RWPE2 (cell line): ENCODE results near the gene IKZF5.
A peak's percentile ranks its signal among the peaks of the same experiment; 100 is the strongest.

Source experiments
- ATAC-seq: fragments of 200-7000 bp; cut with Tn5 transposase; 3 replicates; pipeline ENCODE4 v1.9.1; 2021; ENCODE audit warnings: low read depth
- DNase-seq: peaks from one replicate; pipeline ENCODE4 v3.0.0-alpha.2; 2020; ENCODE audit warnings: low spot score
- H3K27ac ChIP-seq: fragments of 450-650 bp; 2 replicates; pipeline ENCODE4 v1.5.1; 2017; ENCODE audit warnings: mild to moderate bottlenecking; ENCODE audit not compliant: poor library complexity, severe bottlenecking
- H3K27me3 ChIP-seq: fragments of 250-450 bp; sonication (Bioruptor Pico); 2 replicates; pipeline ENCODE4 v1.5.1; 2021; ENCODE audit warnings: mild to moderate bottlenecking, moderate library complexity; ENCODE audit not compliant: insufficient read depth, poor library complexity, severe bottlenecking
- H3K36me3 ChIP-seq: fragments of 250-450 bp; sonication (Bioruptor Pico); 2 replicates; pipeline ENCODE4 v1.5.1; 2020; ENCODE audit warnings: low read depth, mild to moderate bottlenecking, moderate library complexity
- H3K4me1 ChIP-seq: fragments of 250-450 bp; sonication (Bioruptor Pico); 2 replicates; pipeline ENCODE4 v1.5.1; 2021; ENCODE audit warnings: mild to moderate bottlenecking, moderate library complexity; ENCODE audit not compliant: insufficient read depth, poor library complexity, severe bottlenecking
- H3K4me3 ChIP-seq: fragments of 250-450 bp; sonication (Bioruptor Pico); 2 replicates; pipeline ENCODE4 v1.5.1; 2021; ENCODE audit warnings: mild to moderate bottlenecking, moderate library complexity; ENCODE audit not compliant: severe bottlenecking
- H3K9me3 ChIP-seq: fragments of 250-450 bp; sonication (Bioruptor Pico); 2 replicates; pipeline ENCODE4 v1.5.1; 2021; ENCODE audit warnings: mild to moderate bottlenecking, moderate library complexity; ENCODE audit not compliant: severe bottlenecking
- CTCF ChIP-seq: fragments of 450-650 bp; IDR thresholded peaks from one replicate; pipeline ENCODE4 v1.5.1; 2017; ENCODE audit warnings: mild to moderate bottlenecking, moderate library complexity; ENCODE audit not compliant: poor library complexity, severe bottlenecking

Gene IKZF5

GRCh38 chr10:123011987-123012386 is 3.4 kb upstream of the IKZF5 start:
- no peak overlapping the region for H3K27ac ChIP-seq
- TF ChIP-seq CTCF: no peak
- peaks cover 2% of the 10 kb centered on the region for H3K4me1 ChIP-seq
- ATAC-seq: no peak
- no peak overlapping the region for H3K4me3 ChIP-seq
- no peaks in the 10 kb centered on the region for H3K9me3 ChIP-seq
- no peak for DNase-seq
- H3K27me3 ChIP-seq: no peaks in the 10 kb centered on the region
- H3K36me3 ChIP-seq: no peaks in the 10 kb centered on the region

GRCh38 chr10:123009105-123009820 is 668 bp upstream of the IKZF5 start:
- Histone ChIP-seq H3K4me1 (peaks cover 2% of the 10 kb centered on the region), H3K27me3 (no peaks in the 10 kb centered on the region), H3K9me3 (no peaks in the 10 kb centered on the region), H3K27ac (no peak overlapping the region), H3K36me3 (no peaks in the 10 kb centered on the region), H3K4me3 (peak overlapping the region; percentile 90)
- ATAC-seq: peak; percentile 10; the same call in 2 of the 3 replicates
- no peak for TF ChIP-seq CTCF
- DNase-seq: no peak

DNA sequence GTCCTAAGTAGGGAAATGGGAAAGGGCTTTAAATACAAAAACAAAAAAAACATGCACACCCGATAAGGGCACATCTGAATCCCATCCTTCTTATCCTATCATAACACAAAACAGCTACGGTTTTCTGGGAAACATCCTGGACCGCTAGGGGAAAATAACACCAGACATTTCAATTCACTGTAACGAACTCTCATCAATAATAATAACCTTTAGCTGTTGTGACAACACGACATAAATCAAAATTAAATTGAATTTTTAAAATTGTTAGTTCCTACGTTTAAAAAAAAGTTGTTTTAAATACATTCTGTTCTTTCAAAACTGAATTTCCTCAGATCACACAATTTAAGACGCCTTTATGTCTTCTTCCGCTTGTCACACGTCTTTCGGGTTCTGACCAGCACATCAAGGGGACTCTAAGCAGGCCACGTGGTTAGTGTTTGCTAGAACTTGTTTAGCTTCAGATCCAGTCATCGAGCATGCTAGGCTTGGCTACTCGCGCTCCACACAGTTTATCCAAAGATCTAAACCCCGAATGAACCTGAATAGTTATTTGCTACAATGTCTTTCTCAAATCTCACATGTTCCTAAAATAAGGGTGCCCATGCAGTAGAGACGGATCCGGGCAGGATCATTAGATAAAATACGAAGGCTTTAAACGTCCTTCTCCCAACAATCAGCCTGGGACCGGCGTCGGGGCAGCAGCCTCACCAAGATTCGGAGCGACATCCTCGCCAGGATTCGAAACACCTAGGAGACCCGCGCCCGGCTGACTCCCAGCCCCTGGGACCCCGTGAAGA is 839 bp downstream of the IKZF5 start:
- H3K9me3 ChIP-seq: no peaks in the 10 kb centered on the region
- TF ChIP-seq CTCF: no peak
- no peak for DNase-seq
- H3K27ac ChIP-seq: peak overlapping the region; percentile 12
- peaks cover 2% of the 10 kb centered on the region for H3K4me1 ChIP-seq
- H3K4me3 ChIP-seq: peak overlapping the region; percentile 90
- peak; percentile 48 for ATAC-seq
- H3K36me3 ChIP-seq: no peaks in the 10 kb centered on the region
- H3K27me3 ChIP-seq: no peaks in the 10 kb centered on the region

- ATAC-seq (no peak), DNase-seq (no peak)
- H3K9me3 ChIP-seq: no peaks in the 10 kb centered on the region
- no peak overlapping the region for H3K27ac ChIP-seq
- no peak for TF ChIP-seq CTCF
- H3K36me3 ChIP-seq: no peaks in the 10 kb centered on the region
- H3K4me1 ChIP-seq: peaks cover 3% of the 10 kb centered on the region
- H3K4me3 ChIP-seq: no peak overlapping the region
- H3K27me3 ChIP-seq: no peaks in the 10 kb centered on the region
Observed at GRCh38 chr10:123004298-123004697, 4.3 kb downstream of the IKZF5 start.
